ENCODE results near the gene EIF2B4. TPM values are rescaled to one million over a fixed set of nuclear protein-coding genes. Genes with fewer than 3 reads are reported as not detected.

Gene EIF2B4
- total RNA-seq, 1 donor from 2014 or later, result 34.8 TPM

- intact Hi-C loops (cut with DNase I), result no loop called here
- DNase-seq (ENCODE audit: low spot score in 2 of 2), result no peak
- TF ChIP-seq, protein P1, sequence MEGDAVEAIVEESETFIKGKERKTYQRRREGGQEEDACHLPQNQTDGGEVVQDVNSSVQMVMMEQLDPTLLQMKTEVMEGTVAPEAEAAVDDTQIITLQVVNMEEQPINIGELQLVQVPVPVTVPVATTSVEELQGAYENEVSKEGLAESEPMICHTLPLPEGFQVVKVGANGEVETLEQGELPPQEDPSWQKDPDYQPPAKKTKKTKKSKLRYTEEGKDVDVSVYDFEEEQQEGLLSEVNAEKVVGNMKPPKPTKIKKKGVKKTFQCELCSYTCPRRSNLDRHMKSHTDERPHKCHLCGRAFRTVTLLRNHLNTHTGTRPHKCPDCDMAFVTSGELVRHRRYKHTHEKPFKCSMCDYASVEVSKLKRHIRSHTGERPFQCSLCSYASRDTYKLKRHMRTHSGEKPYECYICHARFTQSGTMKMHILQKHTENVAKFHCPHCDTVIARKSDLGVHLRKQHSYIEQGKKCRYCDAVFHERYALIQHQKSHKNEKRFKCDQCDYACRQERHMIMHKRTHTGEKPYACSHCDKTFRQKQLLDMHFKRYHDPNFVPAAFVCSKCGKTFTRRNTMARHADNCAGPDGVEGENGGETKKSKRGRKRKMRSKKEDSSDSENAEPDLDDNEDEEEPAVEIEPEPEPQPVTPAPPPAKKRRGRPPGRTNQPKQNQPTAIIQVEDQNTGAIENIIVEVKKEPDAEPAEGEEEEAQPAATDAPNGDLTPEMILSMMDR (IDR thresholded peaks at IDR 0.05), result no peak
- H3K27ac ChIP-seq, result no peak overlapping the region
- no peaks in the 10 kb centered on the region for H3K9me3 ChIP-seq
- H3K27me3 ChIP-seq, result no peaks in the 10 kb centered on the region
- H3K4me1 ChIP-seq, result no peaks in the 10 kb centered on the region
- peaks cover 11 to 13% of the 10 kb centered on the region in 2 donors for H3K36me3 ChIP-seq
- no peak overlapping the region for H3K4me3 ChIP-seq
Measured at GRCh38 chr2:27347641-27348040, 22.5 kb downstream of the EIF2B4 start.

GRCh38 chr2:27336173-27336572 is 34.0 kb downstream of the EIF2B4 start:
- Histone ChIP-seq H3K27me3 (no peaks in the 10 kb centered on the region), H3K4me1 (no peaks in the 10 kb centered on the region), H3K36me3 (peaks cover 80 to 89% of the 10 kb centered on the region in 2 donors), H3K4me3 (no peak overlapping the region), H3K27ac (no peak overlapping the region), H3K9me3 (no peaks in the 10 kb centered on the region)
- DNase-seq (ENCODE audit: low spot score in 2 of 2), result no peak
- TF ChIP-seq, protein P1 (IDR thresholded peaks at IDR 0.05), result no peak
- intact Hi-C loops (cut with DNase I), result no loop called here

DNA sequence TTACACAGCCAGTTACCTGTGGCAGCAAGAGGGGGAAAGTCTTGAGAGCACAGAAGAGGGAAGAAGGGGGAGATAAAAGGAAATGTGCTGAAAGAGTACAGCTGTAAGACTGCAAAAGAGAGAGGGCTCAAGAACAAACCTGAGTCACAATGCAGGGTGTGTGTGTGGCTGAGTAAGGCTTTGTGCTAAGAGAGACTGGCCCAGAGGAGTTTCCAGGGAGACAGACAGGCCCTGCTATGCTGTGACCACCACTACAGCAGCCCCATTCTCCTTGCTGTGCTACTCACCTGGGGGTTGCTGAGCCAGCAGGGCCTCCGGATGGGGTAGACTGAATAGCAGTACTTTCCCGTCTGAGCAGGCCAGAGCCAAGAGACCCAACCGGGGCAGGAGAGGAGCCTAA is 34.8 kb downstream of the EIF2B4 start:
- H3K4me1 ChIP-seq, result no peaks in the 10 kb centered on the region
- H3K27me3 ChIP-seq, result no peaks in the 10 kb centered on the region
- H3K4me3 ChIP-seq, result no peak overlapping the region
- H3K36me3 ChIP-seq, result peaks cover 77 to 87% of the 10 kb centered on the region in 2 donors
- DNase-seq (ENCODE audit: low spot score in 2 of 2), result no peak
- TF ChIP-seq, protein P1 (IDR thresholded peaks at IDR 0.05), result no peak
- no peak overlapping the region for H3K27ac ChIP-seq
- H3K9me3 ChIP-seq, result no peaks in the 10 kb centered on the region
- intact Hi-C loops (cut with DNase I), result no loop called here

- TF ChIP-seq, protein P1 (IDR thresholded peaks at IDR 0.05), result no peak
- DNase-seq (ENCODE audit: low spot score in 2 of 2), result no peak
- no peak overlapping the region for H3K4me3 ChIP-seq
- H3K36me3 ChIP-seq, result peaks cover 32 to 37% of the 10 kb centered on the region in 2 donors
- peaks cover 0 to 14% of the 10 kb centered on the region in 2 donors for H3K4me1 ChIP-seq
- H3K27ac ChIP-seq, result no peak overlapping the region
- no peaks in the 10 kb centered on the region for H3K27me3 ChIP-seq
- intact Hi-C loops (cut with DNase I), result no loop called here
- no peaks in the 10 kb centered on the region for H3K9me3 ChIP-seq
Measured at GRCh38 chr2:27324720-27325119, 45.4 kb downstream of the EIF2B4 start.

DNA sequence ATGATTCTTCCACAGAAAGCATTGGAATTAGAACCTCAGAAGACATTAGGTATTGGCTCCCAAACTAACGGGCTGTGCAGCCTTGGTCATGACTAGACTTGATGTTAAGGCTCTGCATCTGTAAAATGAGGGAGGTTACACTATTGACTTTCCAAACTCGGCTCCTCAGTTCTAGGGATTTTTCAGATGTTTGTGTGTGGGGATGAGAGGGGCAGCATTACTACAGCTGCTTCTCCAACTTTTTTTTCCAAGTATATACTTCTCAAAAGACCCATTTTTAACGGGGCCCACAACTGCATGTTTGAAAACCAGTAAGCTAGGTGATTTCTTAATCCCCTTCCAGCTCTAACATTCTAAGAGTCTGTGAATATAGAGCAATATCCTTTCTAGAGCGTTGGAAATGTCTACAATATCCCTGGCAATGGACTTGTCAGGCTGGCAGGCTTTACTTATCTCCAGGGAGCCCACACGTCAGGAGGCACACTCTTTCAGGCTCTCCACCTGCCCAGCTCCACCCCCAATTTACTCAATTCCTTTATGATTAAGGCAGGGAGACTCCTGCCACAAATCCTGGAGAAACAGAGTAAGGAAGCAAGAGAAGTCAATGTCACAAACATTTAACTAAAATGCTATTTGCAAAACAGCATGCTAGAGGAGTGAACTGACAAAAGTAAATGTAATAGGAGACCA is 46.4 kb downstream of the EIF2B4 start:
- Histone ChIP-seq H3K27ac (peak overlapping the region; percentile 90), H3K4me3 (peak overlapping the region; percentile 65 to 77), H3K9me3 (no peaks in the 10 kb centered on the region), H3K27me3 (no peaks in the 10 kb centered on the region), H3K4me1 (peaks cover 0 to 14% of the 10 kb centered on the region in 2 donors), H3K36me3 (peaks cover 23 to 27% of the 10 kb centered on the region in 2 donors)
- DNase-seq (ENCODE audit: low spot score in 2 of 2), result no peak
- intact Hi-C loops (cut with DNase I), result loop anchor here (2.0 kb wide), 3 partner anchors 33 to 105 kb away; partner anchors contain the start of genes EIF2B4, GTF3C2, NRBP1 and SNX17
- TF ChIP-seq, protein P1 (IDR thresholded peaks at IDR 0.05), result no peak
